NB4 (cell line): ENCODE results near the gene CDH2.
A peak's percentile ranks its signal among the peaks of the same experiment; 100 is the strongest.

ENCODE experiments used
- DNase-seq: peaks from one replicate; pipeline ENCODE4 v3.0.0; 2010; ENCODE audit warnings: low read depth
- H3K4me3 ChIP-seq: one replicate; pipeline ENCODE4 v1.5.1; 2011; ENCODE audit warnings: mild to moderate bottlenecking, low read depth, low read length, moderate library complexity
- CTCF ChIP-seq: IDR thresholded peaks from one replicate; pipeline ENCODE4 v1.5.1; 2012; ENCODE audit warnings: low read depth, low read length
- MYC ChIP-seq: IDR thresholded peaks from 2 replicates; pipeline ENCODE4 v1.6.1; 2011; ENCODE audit warnings: low read depth, low read length
- POLR2A ChIP-seq: IDR thresholded peaks from 2 replicates; pipeline ENCODE4 v1.6.1; 2011; ENCODE audit warnings: mild to moderate bottlenecking; ENCODE audit not compliant: insufficient read length; ENCODE audit errors: extremely low read depth
- TF ChIP-seq, protein P1 (sequence below): IDR thresholded peaks from 2 replicates; pipeline ENCODE4 v1.6.1; 2011; ENCODE audit warnings: low read depth, low read length

The CDH2 gene

GRCh38 chr18:27959101-27959500 is 217.8 kb downstream of the CDH2 start:
- no peak for DNase-seq
- TF ChIP-seq, protein P1, sequence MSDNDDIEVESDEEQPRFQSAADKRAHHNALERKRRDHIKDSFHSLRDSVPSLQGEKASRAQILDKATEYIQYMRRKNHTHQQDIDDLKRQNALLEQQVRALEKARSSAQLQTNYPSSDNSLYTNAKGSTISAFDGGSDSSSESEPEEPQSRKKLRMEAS, result no peak
- TF ChIP-seq POLR2A (no peak), MYC (no peak)
- H3K4me3 ChIP-seq, result no peak overlapping the region

DNA sequence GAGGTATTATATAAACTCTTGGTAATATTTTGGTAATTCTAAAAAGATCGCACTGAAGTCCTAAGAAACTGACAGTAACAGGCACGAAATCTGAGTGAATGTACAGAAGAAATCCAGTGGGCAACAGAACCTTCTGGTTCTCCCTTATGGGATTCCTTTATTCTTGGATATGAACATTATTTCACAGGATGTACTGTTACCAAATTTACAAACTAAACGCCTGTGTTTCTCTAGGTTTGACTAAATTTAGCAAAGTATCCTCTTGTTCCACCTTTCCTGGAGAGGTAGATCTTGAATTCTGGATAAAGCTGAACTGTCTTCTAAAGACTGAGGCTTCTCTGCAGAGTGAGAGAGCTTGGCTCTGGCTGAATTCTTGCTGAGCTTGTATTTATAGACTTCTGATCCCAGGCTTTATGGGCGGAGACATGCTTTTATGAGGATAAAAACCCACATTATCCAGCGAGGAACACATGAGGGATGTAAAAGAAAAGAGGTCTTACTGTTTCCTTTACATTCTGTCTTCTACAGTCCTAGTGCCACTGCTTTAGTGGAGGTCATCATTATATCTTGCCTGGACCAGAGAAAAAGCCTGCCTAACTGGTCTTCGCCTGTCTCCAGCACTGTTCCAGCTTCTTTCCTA is 220.8 kb downstream of the CDH2 start:
- TF ChIP-seq MYC (no peak), POLR2A (no peak), CTCF (no peak)
- TF ChIP-seq, protein P1, result no peak
- H3K4me3 ChIP-seq, result no peak overlapping the region
- DNase-seq, result no peak

DNA sequence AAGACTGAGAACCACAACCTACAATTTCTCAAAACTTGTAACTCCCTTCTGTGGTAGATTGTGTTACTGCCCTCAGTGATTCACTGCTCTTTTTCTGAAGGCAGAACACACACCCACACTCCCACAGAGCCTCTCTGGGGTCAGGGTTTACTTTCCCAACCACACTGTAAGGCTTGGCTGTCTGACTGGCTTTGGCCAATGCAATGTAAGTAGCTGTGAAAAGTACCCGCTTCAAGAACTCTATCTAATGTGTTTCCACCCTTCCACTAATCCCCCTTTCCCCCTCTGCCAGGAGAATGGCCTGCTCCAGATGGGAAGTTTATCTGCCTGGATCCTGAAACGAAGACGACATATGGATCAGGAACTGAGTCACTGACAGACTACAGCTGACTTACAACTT is 222.7 kb downstream of the CDH2 start:
- peak; percentile 0 for DNase-seq
- no peak overlapping the region for H3K4me3 ChIP-seq
- TF ChIP-seq CTCF (no peak), POLR2A (no peak), MYC (no peak)
- TF ChIP-seq, protein P1, result no peak

DNA sequence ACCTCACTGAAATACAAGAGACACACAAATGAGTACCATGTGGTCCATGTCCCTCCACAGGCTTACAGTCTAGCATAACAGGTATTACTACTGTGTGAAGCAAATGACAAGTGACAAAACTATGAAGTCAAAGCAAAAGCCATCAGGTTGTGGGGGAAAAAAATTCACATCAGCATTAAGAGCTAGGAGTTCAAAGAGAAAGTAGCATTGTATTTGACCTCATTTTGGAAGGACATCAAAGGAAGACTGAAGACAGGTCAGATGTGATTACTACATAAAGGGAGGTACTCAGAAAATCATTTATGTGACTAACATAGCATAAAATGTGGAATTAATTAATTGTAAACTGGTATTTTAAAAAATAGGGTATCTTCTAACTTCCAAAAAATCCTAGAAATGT is 224.2 kb downstream of the CDH2 start:
- no peak overlapping the region for H3K4me3 ChIP-seq
- DNase-seq, result no peak
- TF ChIP-seq POLR2A, result no peak
- no peak for TF ChIP-seq MYC
- TF ChIP-seq, protein P1, result no peak
- no peak for TF ChIP-seq CTCF

DNA sequence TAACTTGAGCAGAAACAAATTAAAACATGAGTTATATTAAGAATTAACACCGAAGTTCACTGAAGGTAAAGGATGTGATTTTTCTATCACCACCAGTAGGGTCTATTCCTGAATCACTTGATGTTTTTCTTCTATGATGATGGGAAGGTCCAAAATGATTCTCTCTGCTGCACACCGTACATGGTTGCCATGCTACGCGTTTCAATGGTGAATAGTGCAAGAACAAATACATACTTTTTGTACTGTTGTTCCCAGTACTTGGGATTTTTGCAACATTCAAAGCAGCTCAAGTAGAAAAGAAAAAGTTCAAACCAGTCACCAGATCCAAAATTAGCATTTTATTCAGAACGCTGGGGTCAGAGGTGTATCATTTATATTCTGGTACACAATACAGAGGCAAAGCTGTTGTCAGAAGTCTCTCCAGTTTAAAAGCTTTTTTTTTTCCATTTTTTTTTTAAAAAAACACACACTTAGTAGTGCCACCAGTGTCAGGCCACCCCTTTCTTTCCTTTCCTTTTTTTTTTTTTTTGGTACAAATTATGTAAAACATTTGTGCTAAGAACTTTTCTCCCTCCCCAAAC is 226.2 kb downstream of the CDH2 start:
- TF ChIP-seq CTCF, result no peak
- no peak for TF ChIP-seq MYC
- TF ChIP-seq POLR2A, result no peak
- TF ChIP-seq, protein P1, result no peak
- no peak for DNase-seq
- no peak overlapping the region for H3K4me3 ChIP-seq

GRCh38 chr18:27948986-27949385 is 227.9 kb downstream of the CDH2 start:
- TF ChIP-seq MYC, result no peak
- TF ChIP-seq CTCF, result no peak
- TF ChIP-seq POLR2A, result no peak
- TF ChIP-seq, protein P1, result no peak
- DNase-seq, result no peak
- H3K4me3 ChIP-seq, result no peak overlapping the region
